ENCODE results near the gene BIVM.
"Not testable (repeated sequence)": the region's sequence is repeated elsewhere in the genome, so short reads cannot be mapped to it uniquely, and the experiment has no call there.

The BIVM gene, protein sequence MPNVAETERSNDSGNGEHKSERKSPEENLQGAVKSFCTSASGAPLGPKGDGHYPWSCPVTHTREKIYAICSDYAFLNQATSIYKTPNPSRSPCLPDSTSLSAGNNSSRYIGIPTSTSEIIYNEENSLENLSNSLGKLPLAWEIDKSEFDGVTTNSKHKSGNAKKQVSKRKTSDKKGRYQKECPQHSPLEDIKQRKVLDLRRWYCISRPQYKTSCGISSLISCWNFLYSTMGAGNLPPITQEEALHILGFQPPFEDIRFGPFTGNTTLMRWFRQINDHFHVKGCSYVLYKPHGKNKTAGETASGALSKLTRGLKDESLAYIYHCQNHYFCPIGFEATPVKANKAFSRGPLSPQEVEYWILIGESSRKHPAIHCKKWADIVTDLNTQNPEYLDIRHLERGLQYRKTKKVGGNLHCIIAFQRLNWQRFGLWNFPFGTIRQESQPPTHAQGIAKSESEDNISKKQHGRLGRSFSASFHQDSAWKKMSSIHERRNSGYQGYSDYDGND

DNA sequence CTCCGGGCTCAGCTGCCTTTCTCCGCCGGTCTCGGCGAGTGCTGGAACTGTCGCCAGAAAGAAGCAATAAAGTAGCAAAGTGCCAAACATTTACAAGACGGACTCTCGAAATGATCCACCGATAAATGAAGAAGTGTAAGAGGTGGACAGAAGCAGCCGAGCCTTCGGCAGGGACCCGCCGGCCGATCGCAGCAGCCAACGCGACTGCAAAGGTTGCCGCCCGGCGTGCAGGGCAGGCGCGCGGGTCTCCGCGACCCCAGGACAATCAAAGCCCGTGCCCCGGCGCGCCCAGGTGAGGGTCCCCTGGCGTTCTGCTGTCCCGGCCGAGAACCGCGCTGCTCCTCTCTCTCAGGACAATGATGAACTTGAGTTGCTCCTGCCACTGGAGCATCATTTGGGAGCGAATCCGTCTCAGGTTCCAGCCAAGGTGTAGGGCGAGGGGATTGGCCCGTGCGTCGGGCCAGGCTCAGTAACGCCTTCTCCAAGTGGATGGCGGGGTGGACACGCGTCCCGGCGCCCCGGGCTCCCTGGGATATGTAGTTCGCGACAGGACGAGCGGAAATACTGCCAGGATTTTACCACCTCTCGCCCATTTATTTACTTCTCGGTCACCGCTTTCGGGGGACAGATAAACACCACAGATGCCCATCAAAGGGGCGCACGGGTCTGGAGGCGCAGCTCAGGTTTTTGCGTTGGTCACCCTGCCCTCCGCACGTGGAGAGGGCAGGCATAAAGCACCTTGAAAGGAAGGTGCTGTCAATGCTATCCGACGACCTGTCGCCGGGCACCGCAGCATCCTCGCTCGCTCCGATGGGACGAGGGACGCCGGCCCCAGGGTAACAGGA lies at the start of gene BIVM, which contains the start of gene POGLUT2:
Gene BIVM (plus strand): TSS at position 539 of the 845 bp plus-strand sequence. CDS start 8,149 bp downstream, outside the sequence.
Gene POGLUT2 (minus strand): TSS at position 396 of the 845 bp plus-strand sequence. CDS start 306 bp downstream, at position 90.
- in situ Hi-C loops (cut with HindIII; ENCODE audit: low sequenced_read_pairs), result no loop called here

- in situ Hi-C loops (cut with HindIII; ENCODE audit: low sequenced_read_pairs), result no loop called here
Measured at GRCh38 chr13:102751886-102752285, 47.0 kb upstream of the BIVM start.

DNA sequence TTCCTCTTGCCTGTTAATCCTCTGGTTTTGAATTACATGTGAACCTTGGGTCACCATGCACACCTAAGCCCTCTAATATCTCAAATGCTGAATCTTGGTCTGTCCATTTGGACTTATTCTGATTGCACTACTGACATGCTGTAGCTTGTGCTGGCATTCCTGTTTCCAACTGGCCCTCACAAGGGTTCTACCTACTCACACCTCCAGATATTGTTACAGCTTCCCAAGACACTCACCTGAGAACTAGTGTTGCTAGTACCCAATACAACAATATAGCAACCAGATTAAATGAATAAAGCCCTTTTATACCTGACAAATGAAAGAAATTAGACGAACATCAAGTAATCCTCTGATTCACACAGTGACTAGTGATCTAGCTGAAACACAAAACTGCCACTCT lies 41.9 kb upstream of the BIVM start:
- in situ Hi-C loops (cut with HindIII; ENCODE audit: low sequenced_read_pairs), result no loop called here

- in situ Hi-C loops (cut with HindIII; ENCODE audit: low sequenced_read_pairs), result no loop called here
Measured at GRCh38 chr13:102758842-102759241, 40.1 kb upstream of the BIVM start.

GRCh38 chr13:102761071-102761470 lies 37.8 kb upstream of the BIVM start:
- in situ Hi-C loops (cut with HindIII; ENCODE audit: low sequenced_read_pairs), result no loop called here

DNA sequence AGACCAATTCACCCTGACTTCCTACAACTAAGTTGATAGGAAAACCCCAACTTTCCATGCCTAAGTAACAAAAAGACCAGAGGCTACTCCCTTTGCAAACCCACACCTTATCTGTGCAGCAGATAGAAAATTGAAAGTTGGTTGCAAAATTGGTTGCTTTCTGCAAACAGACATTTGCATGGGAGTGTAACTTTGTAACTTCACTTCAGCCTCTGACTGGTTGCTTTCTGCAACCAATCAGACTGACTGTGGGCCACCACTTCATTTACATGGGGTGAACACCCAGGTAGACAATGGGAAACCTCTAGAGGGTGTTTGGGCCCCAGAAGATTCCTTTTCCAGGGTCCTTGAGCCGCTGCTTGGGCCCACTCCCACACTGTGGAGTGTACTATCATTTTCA lies 35.2 kb upstream of the BIVM start:
- in situ Hi-C loops (cut with HindIII; ENCODE audit: low sequenced_read_pairs), result no loop called here

- in situ Hi-C loops (cut with HindIII; ENCODE audit: low sequenced_read_pairs), result no loop called here
Measured at GRCh38 chr13:102768909-102769308, 30.0 kb upstream of the BIVM start.

DNA sequence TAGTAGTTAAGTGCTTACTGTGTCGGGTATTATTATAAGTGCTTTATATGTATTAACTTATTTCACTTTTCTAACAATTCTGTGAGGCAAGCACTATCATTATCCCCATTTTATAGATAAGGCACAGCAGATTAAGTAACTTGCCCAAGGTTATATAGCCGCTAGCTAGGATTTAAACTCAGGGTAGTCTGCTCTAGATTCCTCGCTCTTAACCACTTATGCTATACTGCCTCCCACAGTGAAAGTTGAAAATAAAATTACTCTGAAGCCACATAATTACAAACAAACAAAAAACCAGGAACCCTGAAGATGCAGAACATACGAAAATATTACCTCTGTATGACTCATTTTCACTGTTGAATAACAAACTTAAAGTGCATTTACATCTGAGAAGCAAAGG lies 29.2 kb upstream of the BIVM start:
- in situ Hi-C loops (cut with HindIII; ENCODE audit: low sequenced_read_pairs), result no loop called here

DNA sequence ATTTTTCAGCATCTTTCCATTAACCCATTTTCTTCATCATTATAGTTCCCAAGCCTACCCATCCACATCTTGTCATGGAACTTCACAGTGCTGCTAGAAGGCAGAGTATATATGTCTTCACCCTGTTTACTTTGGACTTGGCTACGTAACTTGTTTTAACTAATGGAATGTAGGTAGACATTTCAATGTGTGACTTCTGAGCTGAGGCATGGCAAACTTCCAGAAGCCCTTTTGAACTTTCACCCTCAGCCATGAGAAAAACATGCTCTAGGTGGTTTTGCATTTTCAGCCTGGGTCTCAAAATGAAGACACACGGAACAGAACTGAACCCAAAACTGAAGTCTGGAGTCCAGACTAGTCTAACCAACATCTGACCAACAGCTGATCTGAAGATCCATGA lies 28.5 kb upstream of the BIVM start:
- in situ Hi-C loops (cut with HindIII; ENCODE audit: low sequenced_read_pairs), result no loop called here

DNA sequence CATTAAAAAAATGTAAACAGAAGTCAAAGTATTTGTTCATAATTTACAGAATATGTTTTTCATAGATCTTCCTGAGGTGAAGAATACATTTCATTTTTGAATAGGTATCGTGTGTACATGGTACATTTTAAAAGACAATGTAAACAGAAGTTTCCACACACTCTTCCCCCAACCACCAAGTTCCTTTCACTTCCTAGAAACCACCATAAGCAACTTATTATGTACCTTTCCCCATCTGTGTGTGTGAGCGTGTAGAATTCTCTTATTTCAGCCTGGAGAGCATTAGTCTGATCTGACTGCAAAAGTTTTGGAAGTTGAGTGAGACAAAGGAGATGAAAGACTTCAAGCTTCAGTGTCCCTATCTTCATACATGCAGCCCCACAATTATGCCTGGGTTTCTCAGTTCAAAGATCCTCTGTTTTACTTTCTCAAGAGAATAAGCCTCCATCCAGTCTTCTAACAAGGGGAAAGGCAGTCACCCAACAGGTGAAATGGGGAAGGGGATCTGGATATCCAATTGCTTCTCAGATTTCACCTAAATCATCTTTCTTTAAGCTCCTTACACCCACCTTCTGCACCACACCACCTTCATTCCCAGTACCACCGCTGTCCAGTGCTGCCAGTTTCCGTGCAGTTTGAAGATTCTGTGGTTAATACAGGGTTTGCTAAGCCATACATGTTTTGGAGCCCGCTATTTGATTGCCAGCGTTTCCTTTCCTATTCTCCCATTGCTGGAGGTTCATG lies 27.4 kb upstream of the BIVM start:
- in situ Hi-C loops (cut with HindIII; ENCODE audit: low sequenced_read_pairs), result no loop called here

GRCh38 chr13:102772042-102772425 lies 26.9 kb upstream of the BIVM start:
- in situ Hi-C loops (cut with HindIII; ENCODE audit: low sequenced_read_pairs), result no loop called here

GRCh38 chr13:102773441-102774213 lies 25.3 kb upstream of the BIVM start, which contains the start of gene TEX30:
TSS of gene TEX30 (minus strand) at chr13:102773786. CDS start at chr13:102770026, 3,760 bp downstream.
- in situ Hi-C loops (cut with HindIII; ENCODE audit: low sequenced_read_pairs), result no loop called here

DNA sequence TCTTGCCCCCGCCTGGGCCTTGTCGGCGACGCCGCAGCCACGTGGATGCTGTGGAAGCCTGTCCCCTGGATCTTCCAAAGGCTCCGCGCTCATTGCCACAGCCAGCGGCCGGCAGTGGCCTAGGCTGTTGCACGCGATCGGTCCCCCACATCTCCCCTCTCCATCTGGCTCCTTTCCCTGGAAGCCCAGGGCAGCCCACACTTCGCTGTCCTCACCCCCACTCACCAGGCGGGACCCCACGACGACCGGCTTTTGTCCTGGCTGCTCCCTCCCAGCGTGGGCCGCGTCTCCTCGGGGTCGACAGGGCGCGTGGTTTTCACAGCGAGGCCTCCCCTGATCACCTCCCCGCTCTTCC lies 24.7 kb upstream of the BIVM start:
- in situ Hi-C loops (cut with HindIII; ENCODE audit: low sequenced_read_pairs), result no loop called here

DNA sequence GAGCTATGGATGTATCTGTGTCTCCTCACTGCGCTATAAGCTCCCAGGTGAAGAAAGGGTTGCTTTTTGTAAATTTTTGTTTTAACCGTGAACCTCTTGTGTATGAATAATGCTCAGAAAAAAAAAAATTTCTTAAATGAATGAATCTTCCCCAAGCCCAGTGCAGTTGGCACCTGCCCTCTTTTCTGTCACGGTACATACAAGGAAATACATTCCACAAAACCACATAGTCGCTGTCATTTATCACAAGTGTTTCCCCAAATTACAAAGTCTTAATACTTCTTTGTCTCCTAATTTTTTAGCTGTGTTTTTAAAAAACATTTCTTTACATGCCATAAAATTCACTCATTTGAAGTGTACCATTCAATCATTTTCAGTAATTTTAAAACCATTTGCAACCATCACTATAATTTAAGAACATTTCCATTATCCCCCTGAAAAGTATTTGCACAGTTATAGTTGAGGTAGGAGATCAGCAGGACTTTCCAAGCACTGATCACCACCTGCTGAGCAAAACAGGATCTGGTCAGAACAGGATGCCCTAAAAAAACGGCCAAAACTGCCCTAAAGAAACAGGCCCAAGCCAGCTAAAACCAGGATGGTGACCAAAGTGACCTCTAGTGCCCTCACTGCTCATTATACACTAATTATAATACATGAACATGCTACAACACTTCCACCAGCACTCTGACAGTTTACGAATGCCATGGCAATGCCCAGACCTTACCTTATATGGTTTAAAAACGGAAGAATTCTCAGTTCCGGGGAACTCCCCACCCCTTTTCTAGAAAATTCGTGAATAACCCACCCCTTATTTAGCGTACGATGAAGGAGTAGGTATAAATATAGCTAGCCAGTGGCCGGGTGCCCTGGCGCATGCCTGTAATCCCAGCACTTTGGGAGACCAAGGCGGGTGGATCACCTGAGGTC lies 24.1 kb upstream of the BIVM start:
- in situ Hi-C loops (cut with HindIII; ENCODE audit: low sequenced_read_pairs), result no loop called here

- in situ Hi-C loops (cut with HindIII; ENCODE audit: low sequenced_read_pairs), result no loop called here
Measured at GRCh38 chr13:102776271-102776670, 22.6 kb upstream of the BIVM start.

DNA sequence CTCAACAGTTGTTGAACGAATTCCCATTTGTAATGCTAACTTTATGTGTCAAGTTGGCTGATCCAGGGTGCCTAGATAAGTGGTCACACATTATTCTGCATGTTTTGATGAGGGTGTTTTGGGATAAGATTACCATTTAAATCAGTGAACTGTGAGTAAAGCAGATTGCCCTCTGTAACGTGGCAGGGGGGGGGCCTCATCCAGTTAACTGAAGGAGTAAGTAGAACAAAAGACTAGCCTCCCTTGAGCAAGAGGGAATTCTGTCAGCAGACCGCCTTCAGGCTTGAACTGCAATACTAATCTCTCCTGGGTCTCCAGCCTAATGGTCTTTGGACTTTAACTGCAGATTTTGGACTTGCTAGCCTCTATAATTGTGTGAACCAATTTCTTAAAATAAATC lies 21.2 kb upstream of the BIVM start:
- in situ Hi-C loops (cut with HindIII; ENCODE audit: low sequenced_read_pairs), result no loop called here

- in situ Hi-C loops (cut with HindIII; ENCODE audit: low sequenced_read_pairs), result no loop called here
Measured at GRCh38 chr13:102779436-102780159, 19.3 kb upstream of the BIVM start.

DNA sequence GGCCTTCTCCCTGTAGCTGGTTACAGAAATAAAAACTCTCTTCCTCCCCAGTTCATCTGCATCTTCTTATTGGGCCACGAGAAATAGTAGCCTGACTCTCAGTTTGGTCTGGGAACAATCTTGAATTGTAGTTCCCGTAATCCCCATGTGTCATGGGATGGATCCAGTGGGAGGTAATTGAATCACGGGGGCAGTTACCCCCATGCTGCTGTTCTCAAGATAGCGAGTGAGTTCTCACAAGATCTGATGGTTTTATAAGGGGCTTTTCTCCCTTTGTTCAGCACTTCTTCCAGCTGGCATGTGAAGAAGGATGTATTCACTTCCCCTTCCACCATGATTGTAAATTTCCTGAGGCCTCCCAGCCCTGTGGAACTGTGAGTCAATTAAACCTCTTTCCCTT lies 18.3 kb upstream of the BIVM start:
- in situ Hi-C loops (cut with HindIII; ENCODE audit: low sequenced_read_pairs), result not testable (repeated sequence)

Data from endothelial cell of hepatic sinusoid (primary cell).